Measurements from ENCODE around the gene GLYR1.

GLYR1 gene

GRCh38 chr16:4859190-4859899 is 12.3 kb upstream of the GLYR1 start:
- TF ChIP-seq CEBPB (IDR thresholded peaks at IDR 0.05) (no peak), TCF12 (IDR thresholded peaks at IDR 0.05; ENCODE audit: low read depth) (no peak)
- TF ChIP-seq, protein P1, sequence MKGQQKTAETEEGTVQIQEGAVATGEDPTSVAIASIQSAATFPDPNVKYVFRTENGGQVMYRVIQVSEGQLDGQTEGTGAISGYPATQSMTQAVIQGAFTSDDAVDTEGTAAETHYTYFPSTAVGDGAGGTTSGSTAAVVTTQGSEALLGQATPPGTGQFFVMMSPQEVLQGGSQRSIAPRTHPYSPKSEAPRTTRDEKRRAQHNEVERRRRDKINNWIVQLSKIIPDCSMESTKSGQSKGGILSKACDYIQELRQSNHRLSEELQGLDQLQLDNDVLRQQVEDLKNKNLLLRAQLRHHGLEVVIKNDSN (IDR thresholded peaks at IDR 0.05), result no peak
- TF ChIP-seq, protein P2, sequence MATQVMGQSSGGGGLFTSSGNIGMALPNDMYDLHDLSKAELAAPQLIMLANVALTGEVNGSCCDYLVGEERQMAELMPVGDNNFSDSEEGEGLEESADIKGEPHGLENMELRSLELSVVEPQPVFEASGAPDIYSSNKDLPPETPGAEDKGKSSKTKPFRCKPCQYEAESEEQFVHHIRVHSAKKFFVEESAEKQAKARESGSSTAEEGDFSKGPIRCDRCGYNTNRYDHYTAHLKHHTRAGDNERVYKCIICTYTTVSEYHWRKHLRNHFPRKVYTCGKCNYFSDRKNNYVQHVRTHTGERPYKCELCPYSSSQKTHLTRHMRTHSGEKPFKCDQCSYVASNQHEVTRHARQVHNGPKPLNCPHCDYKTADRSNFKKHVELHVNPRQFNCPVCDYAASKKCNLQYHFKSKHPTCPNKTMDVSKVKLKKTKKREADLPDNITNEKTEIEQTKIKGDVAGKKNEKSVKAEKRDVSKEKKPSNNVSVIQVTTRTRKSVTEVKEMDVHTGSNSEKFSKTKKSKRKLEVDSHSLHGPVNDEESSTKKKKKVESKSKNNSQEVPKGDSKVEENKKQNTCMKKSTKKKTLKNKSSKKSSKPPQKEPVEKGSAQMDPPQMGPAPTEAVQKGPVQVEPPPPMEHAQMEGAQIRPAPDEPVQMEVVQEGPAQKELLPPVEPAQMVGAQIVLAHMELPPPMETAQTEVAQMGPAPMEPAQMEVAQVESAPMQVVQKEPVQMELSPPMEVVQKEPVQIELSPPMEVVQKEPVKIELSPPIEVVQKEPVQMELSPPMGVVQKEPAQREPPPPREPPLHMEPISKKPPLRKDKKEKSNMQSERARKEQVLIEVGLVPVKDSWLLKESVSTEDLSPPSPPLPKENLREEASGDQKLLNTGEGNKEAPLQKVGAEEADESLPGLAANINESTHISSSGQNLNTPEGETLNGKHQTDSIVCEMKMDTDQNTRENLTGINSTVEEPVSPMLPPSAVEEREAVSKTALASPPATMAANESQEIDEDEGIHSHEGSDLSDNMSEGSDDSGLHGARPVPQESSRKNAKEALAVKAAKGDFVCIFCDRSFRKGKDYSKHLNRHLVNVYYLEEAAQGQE (IDR thresholded peaks at IDR 0.05; ENCODE audit: low read depth), result no peak

DNA sequence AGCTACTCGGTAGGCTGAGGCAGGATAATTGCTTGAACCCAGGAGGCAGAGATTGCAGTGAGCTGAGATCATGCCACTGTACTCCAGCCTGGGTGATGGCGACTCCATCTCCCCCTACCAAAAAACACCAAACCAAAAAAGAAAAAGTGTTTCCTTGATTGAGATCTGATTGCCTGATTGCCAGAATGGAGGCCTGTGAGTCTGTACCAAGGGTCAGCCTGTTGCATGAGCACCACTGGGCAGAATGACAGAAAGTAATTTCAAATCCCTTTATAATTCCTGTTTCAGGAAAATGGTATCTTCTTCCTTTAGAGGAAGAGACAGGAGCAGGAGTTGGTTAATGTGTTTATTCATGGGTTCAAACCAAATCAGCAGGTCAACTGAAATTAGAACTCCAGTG is 8.7 kb upstream of the GLYR1 start:
- TF ChIP-seq RAD21 (IDR thresholded peaks at IDR 0.05; ENCODE audit: low read depth) (no peak), TAF1 (IDR thresholded peaks at IDR 0.05; ENCODE audit: low read depth) (no peak), TCF12 (IDR thresholded peaks at IDR 0.05; ENCODE audit: low read depth) (no peak), CEBPB (IDR thresholded peaks at IDR 0.05) (no peak), FOXM1 (IDR thresholded peaks at IDR 0.05; ENCODE audit: borderline replicate concordance, low read depth) (no peak)
- TF ChIP-seq, protein P3, sequence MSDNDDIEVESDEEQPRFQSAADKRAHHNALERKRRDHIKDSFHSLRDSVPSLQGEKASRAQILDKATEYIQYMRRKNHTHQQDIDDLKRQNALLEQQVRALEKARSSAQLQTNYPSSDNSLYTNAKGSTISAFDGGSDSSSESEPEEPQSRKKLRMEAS (IDR thresholded peaks at IDR 0.05), result no peak
- TF ChIP-seq, protein P1 (IDR thresholded peaks at IDR 0.05), result no peak

GRCh38 chr16:4855371-4855770 is 8.3 kb upstream of the GLYR1 start:
- TF ChIP-seq EP300 (IDR thresholded peaks at IDR 0.05; ENCODE audit: borderline replicate concordance) (no peak), NFIC (IDR thresholded peaks at IDR 0.05) (no peak)
- TF ChIP-seq, protein P1 (IDR thresholded peaks at IDR 0.05), result no peak

GRCh38 chr16:4852221-4852872 is 5.3 kb upstream of the GLYR1 start:
- TF ChIP-seq FOXM1 (IDR thresholded peaks at IDR 0.05; ENCODE audit: borderline replicate concordance, low read depth), result no peak
- TF ChIP-seq CREB1 (IDR thresholded peaks at IDR 0.05; ENCODE audit: low read depth), result no peak
- no peak for TF ChIP-seq EP300 (IDR thresholded peaks at IDR 0.05; ENCODE audit: borderline replicate concordance)
- TF ChIP-seq, protein P1 (IDR thresholded peaks at IDR 0.05), result no peak
- TF ChIP-seq TEAD4 (IDR thresholded peaks at IDR 0.05), result no peak
- no peak for TF ChIP-seq EGR1 (IDR thresholded peaks at IDR 0.05)
- TF ChIP-seq ZBTB7A (IDR thresholded peaks at IDR 0.05; ENCODE audit: low read depth), result no peak
- no peak for TF ChIP-seq TCF12 (IDR thresholded peaks at IDR 0.05; ENCODE audit: low read depth)
- TF ChIP-seq, protein P2 (IDR thresholded peaks at IDR 0.05; ENCODE audit: low read depth), result no peak
- no peak for TF ChIP-seq YY1 (IDR thresholded peaks at IDR 0.05; ENCODE audit: low read depth)
- TF ChIP-seq NFIC (IDR thresholded peaks at IDR 0.05), result no peak
- TF ChIP-seq, protein P3 (IDR thresholded peaks at IDR 0.05), result no peak
- no peak for TF ChIP-seq CEBPB (IDR thresholded peaks at IDR 0.05)

DNA sequence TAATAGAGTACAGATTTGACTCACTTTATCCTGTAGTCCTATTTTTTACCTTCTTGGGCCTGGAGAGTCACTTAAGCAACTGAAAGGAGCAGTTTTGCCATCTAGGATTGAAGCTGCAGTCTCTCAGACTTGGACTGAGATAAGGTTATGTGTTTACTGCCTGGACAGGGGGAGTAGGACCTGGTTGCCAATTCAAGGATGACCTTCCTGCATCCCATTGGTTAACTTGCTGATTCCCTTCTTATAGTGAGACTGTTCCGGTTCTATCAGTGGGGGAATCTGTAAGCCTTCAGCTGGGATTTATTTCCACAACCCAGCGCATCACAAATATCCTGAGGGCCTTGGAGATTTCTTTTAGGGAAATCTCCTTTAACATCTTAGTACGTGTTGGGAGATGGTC is 3.1 kb upstream of the GLYR1 start:
- no peak for TF ChIP-seq EGR1 (IDR thresholded peaks at IDR 0.05)
- no peak for TF ChIP-seq YY1 (IDR thresholded peaks at IDR 0.05; ENCODE audit: low read depth)

Data from Ishikawa (cell line).